Activated CD4-positive, alpha-beta T cell treated with anti-CD3 and anti-CD28 coated beads, Interleukin-2, amount 50 U/mL, for 1 hour (primary cell): ENCODE data around the gene AMBP.

ENCODE experiments used
- DNase-seq: peaks from one replicate; pipeline ENCODE4 v3.0.0-alpha.2; 2020

Gene AMBP

DNA sequence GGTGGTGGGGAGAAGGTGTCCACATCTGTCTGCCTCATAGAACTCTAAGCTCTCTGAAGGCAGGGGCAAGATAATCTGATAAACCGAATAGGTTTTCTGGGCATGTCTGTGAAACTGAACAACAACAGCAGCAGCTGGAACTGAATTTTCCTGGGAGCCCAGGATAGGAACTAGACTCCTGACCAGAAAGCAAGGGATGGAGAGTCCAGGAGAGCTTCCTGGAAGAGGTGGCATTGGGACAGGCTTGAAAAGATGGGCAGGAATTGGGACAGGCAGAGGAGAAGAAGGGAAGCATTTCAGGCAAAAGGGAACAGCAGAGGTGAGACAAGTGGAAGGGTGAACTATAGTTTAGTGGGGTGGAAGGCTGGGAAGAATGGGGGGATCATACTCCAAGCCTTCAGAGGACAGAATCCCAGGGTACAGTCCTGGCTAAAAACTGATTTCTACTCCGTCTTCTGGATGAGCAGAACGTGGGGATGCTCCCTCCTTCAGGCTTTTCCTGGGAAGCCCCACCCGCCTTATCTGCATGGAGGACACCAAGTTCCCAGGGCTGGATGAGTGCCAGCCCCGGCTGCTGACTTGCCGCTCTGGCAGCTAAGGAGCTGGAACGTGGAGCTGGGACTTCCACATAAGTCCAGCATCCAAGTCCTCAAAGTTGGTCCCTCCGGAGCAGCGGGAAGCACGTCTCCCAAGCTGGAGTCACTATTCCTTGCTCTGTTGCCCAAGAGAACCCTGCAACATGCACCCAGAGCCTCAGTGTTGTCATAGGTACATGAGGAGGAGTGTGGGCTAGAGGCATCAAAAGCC lies 34.9 kb upstream of the AMBP start:
- no peak for DNase-seq

DNA sequence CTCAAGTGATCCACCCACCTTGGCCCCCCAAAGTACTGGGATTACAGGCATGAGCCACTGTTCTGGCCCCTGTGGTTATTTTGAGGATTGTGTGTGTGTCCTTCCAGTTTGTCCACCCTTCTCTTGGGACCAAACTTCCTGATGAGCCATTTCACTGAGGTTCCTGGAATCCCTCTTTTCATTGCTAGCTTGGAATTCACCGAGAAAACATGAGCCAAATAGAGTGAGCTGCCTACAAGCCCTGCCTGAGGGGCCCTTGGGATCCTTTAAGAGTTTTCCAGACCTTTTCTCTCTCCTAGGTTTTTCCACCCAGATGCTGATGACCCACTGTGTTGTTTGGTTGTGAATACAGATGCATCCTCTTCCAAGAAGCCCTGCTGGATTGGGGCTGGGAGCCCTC lies 34.2 kb upstream of the AMBP start:
- no peak for DNase-seq

GRCh38 chr9:114110180-114110579 lies 32.1 kb upstream of the AMBP start:
- DNase-seq, result no peak

DNA sequence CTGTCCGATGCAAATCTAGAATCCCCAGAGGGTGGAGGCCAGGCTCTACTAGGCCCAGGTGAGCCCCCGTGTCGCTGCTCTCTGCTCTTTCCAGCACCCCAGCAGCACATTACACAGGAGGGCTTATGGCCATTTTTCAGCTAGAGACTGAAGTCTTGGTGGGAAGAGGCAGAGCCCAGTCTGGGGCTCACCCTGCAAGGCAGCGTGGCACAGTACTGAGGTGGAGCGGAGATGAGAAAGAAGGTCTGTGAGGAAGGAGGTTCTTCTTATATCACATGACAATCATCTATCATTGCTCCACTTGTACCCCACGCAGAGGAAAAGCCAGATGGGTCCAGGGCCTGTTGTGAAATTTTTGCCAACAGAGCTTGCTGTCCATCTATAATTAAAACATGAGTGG lies 31.0 kb upstream of the AMBP start:
- DNase-seq, result no peak

DNA sequence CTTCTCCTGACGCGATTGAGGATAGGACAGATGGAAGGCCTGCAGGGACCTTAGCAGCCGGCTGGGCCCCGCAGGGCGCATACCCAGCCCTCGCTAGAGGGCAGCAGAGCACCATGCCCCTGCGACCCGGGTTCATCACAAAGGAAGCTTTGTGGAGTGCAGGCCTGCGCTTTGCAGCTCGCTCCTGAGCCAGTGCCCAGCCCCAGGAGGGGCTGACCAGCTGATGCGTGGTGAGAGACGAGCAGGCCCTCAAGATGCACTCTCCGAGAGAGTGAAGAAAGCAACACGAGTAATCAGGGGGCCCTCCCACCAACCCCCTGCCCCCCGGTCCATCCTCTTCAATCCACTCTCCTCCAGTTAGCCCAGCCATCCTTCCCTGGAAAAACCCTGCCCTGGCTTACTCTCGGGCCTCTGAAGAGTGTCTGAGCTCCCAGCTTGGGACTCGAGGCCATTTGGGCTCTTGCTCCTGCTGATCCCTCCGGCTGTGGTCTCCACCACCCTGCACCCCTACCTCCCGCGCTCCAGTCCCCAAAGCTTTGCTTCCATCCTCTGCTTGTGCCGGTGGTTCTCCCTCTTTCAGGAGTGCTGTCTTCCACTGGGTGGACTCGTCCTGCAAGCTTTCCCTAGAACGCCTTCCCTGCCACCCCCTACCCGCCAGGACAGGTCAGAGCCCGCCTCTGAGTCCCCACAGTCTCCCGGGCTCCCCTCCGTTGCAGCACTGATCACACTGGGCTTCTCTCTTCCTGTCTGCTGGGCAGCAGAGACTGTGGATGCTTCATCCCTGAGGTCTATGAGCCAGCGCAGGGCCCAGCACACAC lies 30.1 kb upstream of the AMBP start:
- DNase-seq, result peak; percentile 33

- DNase-seq, result no peak
Measured at GRCh38 chr9:114107286-114108001, 29.3 kb upstream of the AMBP start.

GRCh38 chr9:114105236-114105635 lies 27.1 kb upstream of the AMBP start:
- DNase-seq, result no peak

DNA sequence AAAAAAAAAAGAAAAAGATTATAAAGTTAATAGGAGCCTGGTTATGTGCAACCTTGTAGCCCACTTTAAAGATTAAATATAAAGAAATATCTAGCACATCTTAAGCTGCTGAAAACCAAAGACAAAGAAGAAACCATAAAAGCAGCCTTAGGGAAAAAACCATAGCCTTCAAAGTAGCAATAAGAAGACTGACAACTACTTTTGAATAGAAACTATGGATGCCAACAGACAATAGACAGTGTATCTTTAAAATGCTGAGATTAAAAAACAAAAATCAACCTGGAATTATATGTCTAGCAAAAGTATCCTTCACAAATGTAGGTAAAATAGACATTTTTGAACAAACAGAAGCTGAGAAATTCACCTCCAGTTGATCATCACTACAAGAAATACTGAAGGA lies 24.4 kb upstream of the AMBP start:
- no peak for DNase-seq

DNA sequence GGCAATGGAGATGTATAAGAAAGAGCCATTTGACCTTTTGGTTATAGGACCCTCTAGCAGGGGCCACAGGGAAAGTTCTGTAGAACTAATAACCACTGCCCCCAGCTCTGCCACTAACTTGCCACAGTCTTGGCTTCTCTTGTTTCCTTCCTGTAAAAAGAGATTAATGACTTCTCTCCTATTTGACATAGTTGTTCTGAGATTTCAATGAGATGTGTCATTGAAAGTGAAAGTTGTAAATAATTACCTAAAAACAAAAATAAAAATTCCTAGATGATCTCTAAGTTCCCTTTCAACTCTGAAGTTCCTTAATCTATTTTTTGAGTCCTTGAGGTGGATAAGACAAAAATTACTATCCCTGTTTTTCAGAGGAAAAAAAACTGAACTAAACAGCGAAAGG lies 22.4 kb upstream of the AMBP start:
- no peak for DNase-seq

GRCh38 chr9:114099669-114100270 lies 21.7 kb upstream of the AMBP start:
- DNase-seq, result no peak

DNA sequence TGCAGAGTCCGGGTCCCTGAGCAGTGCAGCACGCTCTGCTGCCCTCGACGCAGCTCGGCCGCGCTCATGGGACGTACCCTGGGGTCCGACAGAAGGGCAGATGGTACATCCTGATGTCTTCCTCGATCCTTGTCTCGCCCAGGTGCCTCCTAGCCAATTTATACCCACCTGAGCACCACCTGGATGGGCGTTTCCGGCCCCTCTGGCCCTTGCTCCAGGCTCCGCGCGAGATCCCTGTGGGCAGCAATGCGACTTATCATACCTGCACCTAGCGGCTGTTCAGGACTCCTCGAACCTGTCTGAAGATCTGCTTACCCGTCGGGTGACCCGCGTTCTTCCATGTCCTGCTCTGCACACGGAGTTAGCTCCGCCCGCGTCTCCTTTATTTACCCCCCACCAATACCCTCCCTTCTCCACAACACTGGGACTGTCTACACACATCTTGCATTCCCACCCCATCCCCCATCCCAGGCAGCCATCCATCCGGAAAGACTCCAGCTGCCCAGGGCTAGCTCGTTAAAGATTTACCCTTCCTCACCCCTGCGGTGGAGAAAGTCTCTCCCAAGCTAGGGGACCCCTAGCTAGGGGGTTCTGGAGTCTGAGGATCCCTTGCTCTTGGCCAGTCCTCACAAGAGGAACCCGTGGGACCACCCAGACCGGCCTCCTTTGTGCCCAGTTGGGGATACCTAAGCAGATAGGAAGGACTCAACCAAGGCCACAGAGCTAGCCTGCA lies 21.0 kb upstream of the AMBP start, which contains the start of gene KIF12:
KIF12 (minus strand) TSS at position 357 of the 733 bp plus-strand sequence; CDS start at position 341, 16 bp downstream.
- DNase-seq, result no peak

DNA sequence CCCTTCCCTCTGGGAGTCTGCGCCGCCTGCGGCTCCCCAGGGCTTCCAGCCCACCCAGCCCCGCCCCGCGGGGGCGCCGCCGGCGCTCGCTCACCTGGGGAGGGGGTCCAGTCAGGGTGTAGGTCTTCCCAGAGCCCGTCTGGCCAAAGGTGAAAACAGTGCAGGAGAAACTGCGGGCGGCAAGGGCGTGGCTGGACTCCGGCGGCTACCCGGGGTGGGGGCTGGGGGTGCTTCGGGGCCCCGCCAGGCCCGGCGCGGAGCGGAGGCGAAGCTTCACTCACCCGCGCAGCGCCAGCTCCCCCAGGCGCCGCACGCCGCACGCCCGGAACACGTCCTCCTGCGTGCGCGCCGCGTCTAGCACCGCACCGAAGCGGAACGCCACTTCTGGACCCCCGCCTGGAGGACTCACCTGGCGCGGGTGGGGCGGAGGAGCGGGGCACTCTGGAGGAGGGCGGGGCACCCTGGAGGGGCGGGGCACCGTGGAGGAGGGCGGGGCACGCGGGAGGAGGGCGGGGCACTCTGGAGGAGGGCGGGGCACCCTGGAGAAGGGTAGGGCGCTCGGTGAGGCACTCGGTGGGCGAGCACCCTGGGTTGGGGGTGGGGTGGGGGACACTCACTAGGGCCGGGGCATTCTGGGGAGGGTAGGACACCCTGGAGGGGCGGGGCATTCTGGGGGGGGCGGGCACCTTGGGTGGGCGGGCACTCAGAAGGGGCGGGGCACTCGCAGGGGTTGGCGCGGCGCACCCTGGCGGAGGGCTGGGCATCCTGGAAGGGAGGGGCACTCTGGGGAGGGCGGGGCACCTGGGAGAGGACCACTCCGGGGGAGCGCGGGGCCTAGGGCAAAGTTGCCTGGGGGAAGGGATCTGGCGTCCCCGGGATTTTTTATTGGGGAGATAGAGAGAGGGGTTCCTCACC lies 20.2 kb upstream of the AMBP start:
- DNase-seq, result no peak

DNA sequence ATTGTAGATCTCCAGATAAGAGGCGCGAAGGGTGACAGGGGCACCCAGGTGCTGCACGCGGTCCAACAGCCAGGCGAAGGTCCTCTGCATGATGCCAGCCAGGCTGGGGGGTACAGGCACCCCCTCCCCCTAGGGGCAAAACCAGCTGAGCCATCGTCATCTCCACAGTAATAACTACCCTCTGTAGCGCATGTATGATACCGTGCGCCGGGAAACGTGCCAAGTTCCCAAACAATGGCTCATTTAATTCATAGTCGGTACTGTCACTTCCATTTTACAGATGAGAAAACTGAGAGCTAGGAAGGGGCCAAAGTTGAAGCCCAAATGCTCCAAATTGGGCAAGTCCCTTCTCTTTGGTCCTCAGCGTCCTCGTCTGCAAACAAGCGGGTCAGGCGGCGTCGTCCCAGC lies 19.5 kb upstream of the AMBP start:
- no peak for DNase-seq

DNA sequence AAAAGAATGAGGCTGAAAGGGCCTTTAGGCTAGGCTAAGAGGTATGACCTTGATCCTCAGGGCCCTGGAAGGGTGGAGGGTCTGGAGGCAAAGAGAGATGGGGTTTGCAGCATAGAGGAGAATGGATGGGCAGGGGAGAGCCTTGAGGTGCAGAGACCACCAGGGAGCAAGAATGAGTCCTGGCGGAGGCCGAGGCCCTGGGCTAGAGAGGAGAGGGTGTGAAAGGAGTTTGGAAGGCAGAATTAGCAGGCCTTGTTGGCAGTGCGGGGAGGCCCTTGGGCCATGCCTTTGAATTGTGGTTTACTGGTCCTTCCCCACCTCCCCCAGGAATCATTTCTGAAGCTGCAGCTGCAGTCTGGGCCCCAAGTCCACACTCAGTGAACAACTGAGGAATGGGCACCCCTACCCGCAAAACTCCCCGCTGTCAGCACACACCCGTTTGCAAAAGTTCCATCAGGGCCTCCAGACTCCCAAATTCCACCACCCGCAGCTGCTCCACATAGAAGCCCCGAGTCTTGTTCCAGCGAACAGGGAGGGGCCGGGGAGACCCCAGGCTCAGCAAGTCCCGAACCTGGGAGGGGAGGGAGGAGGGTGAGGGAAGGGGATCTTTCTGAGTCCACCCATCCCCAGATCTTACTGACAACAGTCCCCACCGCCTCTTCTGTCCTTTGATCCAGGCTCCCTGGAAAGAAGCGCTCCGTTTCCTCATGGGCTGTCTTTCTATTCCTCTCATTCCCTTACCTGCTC lies 18.9 kb upstream of the AMBP start:
- no peak for DNase-seq

DNA sequence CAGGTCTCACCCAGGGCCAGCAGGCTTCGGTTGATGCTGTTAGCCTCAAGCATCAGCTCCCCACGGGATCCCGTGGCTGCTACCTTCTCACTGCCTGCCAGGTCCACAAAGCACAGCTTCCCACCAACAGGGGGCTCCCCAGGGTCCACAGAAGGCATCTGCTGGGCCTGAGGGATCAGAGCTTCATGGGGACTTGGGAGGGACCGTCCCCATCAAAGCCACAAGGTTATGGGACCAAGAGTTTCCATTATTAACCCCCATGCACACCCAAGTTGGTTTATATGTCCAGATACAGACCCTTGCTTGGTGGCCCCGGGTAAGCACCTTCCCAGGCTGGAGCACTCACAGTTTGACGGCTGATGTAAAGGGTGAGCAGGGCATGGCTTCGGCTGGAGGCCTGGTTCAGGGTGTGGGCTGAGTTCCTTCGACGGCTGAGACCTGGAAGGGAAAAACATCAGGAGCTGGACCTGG lies 18.0 kb upstream of the AMBP start:
- no peak for DNase-seq

DNA sequence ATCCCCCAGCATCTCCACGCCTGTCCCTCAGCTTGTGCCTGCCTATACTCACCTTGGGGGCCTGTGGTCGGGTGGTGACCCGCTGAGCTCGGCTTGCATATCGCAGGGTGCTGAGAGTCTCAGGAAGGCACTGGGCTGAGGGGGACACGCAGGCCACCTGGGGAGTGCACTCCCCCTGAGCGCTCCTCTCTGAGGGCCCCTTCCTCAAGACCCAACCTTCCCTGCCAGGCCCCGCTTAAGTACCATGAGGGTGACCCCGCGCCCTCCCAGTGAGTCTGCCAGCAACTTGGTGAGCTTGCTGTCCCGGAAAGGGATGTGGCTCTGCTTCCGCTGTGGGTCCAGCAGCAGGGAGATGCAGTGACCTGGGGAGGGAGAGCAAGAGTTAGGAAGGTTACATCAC lies 16.9 kb upstream of the AMBP start:
- DNase-seq, result no peak

- no peak for DNase-seq
Measured at GRCh38 chr9:114093761-114094505, 15.8 kb upstream of the AMBP start.

GRCh38 chr9:114093031-114093471 lies 15.0 kb upstream of the AMBP start:
- no peak for DNase-seq

DNA sequence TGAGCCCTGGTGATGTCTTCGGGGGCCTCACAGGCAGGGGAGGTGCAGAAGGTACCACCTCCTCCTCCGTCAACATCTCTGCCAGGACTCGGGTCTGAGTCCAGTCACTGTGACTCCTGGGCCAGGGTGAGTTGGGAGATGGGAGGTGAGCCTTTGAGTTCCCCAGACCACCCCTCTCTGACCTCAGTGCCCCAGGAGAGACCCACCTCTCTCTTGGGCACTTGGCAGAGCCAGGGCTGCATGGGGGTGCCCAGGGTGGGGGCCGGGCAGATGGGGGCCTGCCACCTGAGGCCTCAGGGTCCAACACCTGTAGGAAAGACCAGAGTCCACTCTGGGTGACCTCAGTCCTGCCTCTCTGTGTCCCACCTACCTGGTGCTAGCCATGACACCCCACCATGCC lies 14.2 kb upstream of the AMBP start:
- no peak for DNase-seq

DNA sequence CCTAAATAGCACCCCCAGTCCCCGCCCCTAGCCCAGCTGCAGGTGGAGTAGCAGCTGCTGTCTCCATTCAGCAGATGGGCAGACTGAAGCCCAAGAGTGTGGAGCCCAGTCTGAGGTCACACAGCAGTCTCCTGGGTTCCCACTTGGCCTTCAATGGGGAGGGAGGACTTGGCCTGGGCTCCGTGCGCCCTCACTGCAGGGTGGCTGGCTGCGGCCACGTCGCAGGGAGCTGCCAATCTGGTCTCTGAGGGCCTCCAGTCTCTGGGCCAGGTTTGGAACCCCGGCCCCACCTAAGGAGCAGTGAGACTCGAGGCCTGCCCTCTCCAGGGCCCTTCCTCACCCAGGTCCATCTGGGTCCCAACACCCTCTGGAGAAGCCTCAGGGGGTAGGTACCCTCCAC lies 13.6 kb upstream of the AMBP start:
- no peak for DNase-seq
